Gastrocnemius medialis (tissue), 4 donors: Measurements from ENCODE around the gene SLC35G6. TPM values are rescaled to one million over a fixed set of nuclear protein-coding genes. Genes with fewer than 3 reads are reported as not detected.
A peak's percentile ranks its signal among the peaks of the same experiment; 100 is the strongest.

Experiments
- ATAC-seq, 2 donors: fragments of 150-250 bp; one replicate each; pipeline ENCODE4 v1.9.1; 2016
- DNase-seq, 2 donors: peaks; one replicate each; pipeline ENCODE4 v3.0.0-alpha.2; 2019
- H3K27ac ChIP-seq, 4 donors: fragments of 200-600 bp; sonication (generic); 1 replicate in 1 of 4; 2 replicates in 3 of 4; pipeline ENCODE4 v1.5.1; 2016 to 2018; ENCODE audit warnings: mild to moderate bottlenecking in 2 of 4, moderate library complexity in 1 of 4
- H3K27me3 ChIP-seq, 3 donors: fragments of 200-600 bp; sonication (generic) in 2 of 3; 1 replicate in 1 of 3; 2 replicates in 2 of 3; pipeline versions ENCODE4 v1.5.1 to v1.6.0; 2016 to 2019; ENCODE audit warnings: mild to moderate bottlenecking in 1 of 3, moderate library complexity in 1 of 3
- H3K36me3 ChIP-seq, 2 donors: fragments of 200-600 bp; sonication (generic) in 1 of 2; one replicate each; pipeline ENCODE4 v1.5.1; 2017 to 2018
- H3K4me1 ChIP-seq, 2 donors: fragments of 200-600 bp; sonication (generic) in 1 of 2; one replicate each; pipeline ENCODE4 v1.5.1; 2016 to 2017; ENCODE audit warnings: mild to moderate bottlenecking in 2 of 2
- H3K4me3 ChIP-seq, 4 donors: fragments of 200-600 bp; sonication (generic) in 3 of 4; 1 replicate in 1 of 4; 2 replicates in 3 of 4; pipeline ENCODE4 v1.5.1; 2016 to 2019; ENCODE audit warnings: mild to moderate bottlenecking in 2 of 4
- H3K9me3 ChIP-seq, 3 donors: fragments of 200-600 bp; sonication (generic) in 2 of 3; 1 replicate in 1 of 3; 2 replicates in 2 of 3; pipeline ENCODE4 v1.5.1; 2016 to 2019
- CTCF ChIP-seq, 5 experiments: fragments of 450-650 bp in 3 of 5; fragments of 200-600 bp in 2 of 5; sonication (generic) in 2 of 5; IDR thresholded peaks in 4 of 5; conservative IDR thresholded peaks in 1 of 5; 1 replicate in 4 of 5; 2 replicates in 1 of 5; pipeline ENCODE4 v1.5.1; 2016 to 2019; ENCODE audit warnings: antibody characterized with exemption in 5 of 5, mild to moderate bottlenecking in 3 of 5, moderate library complexity in 3 of 5
- POLR2A ChIP-seq, 2 donors: fragments of 450-650 bp; IDR thresholded peaks; one replicate each; pipeline ENCODE4 v1.6.1; 2017; ENCODE audit warnings: antibody characterized with exemption in 2 of 2, mild to moderate bottlenecking in 2 of 2, moderate library complexity in 2 of 2
- in situ Hi-C, 4 donors: fragments of 200-750 bp; cut with MboI; loops; one replicate each; pipeline versions ENCODE4 v1.15.0 to v1.8.0; 2017; ENCODE audit warnings: low sequenced_read_pairs in 4 of 4
- intact Hi-C: fragments of 100-400 bp; cut with DNase I; formaldehyde crosslinking; loops from one replicate; pipeline ENCODE4 v1.15.1; 2023; ENCODE audit warnings: low total_unique reads
- total RNA-seq, 4 donors: library from RNA; depleted of rRNA; stranded (reverse); fragments of >200 nt; gene quantifications; one replicate each; pipeline versions ENCODE4 v1.1.0 to v1.2.3, GENCODE V29; 2016

The SLC35G6 gene
- total RNA-seq, 4 donors from 2014 or later: not detected

- peak overlapping the region; percentile 94 to 100 (median 98) for H3K27ac ChIP-seq
- peaks cover 28 to 53% of the 10 kb centered on the region in 2 donors for H3K4me1 ChIP-seq
- H3K36me3 ChIP-seq: peaks cover 0 to 13% of the 10 kb centered on the region in 2 donors
- in situ Hi-C loops (loop anchor here in 2 of 4 donors (5.0 to 25.0 kb wide), 2 partner anchors 34 to 119 kb away; partner anchors contain the start of genes SENP3 (in 1 of the 2), TNFSF13 (in 1 of the 2) and ZBTB4 (in 1 of the 2)), intact Hi-C loops (loop anchor here (2.0 kb wide), 2 partner anchors 33 to 117 kb away; partner anchors contain the start of gene SENP3)
- no peak for ATAC-seq
- peak overlapping the region in 1 of 4 donors; percentile 69 for H3K4me3 ChIP-seq
- DNase-seq: no peak
- peaks cover 0 to 4% (median 0%) of the 10 kb centered on the region in 3 donors for H3K27me3 ChIP-seq
- H3K9me3 ChIP-seq: no peaks in the 10 kb centered on the region
- TF ChIP-seq POLR2A (IDR thresholded peaks at IDR 0.05) (no peak), CTCF (IDR thresholded peaks at IDR 0.05 in 4 of 5, conservative IDR thresholded peaks at IDR 0.05 in 1 of 5) (no peak)
Measured at GRCh38 chr17:7443499-7444485, 37.5 kb upstream of the SLC35G6 start.

DNA sequence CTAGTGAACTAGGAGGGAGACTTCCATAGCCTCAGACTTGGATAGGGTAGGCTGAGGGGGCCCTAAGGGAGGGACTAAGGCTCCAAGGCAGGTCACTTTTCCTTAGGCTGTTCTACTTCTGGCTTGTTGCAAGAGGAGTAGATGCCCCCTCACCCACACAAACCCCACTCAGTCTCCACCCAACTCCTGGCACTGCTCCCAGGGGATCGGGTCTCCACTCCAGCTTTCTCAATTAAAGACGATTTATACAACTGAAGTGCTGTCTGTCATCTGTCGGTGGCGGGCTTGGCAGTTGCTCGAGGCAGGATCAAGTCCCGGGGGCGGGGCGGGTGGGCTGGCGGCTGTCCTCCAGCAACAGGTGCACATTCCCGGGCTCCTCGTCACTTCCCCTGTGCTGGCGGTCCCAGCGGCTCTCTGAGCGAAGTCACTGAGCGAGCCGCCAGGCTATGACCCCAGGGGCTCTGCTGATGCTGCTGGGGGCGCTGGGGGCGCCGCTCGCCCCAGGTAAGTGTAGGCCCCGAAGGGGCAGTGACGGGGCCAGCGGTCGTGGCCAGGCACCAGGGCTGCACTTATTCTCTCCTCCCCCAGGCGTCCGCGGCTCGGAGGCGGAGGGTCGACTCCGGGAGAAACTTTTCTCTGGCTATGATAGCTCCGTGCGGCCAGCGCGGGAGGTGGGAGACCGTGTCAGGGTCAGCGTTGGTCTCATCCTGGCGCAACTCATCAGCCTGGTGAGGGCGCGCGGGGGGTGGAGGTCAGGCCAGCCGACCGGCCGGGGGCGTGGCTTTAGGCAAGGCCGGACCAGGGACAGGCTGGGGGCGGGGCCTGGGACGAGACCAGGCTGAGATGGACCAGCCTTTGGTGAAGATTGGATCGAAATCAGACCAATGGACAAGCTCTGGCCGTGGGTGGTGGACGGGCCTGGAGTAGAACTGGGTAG is 36.3 kb upstream of the SLC35G6 start, which contains the start of gene CHRNB1:
Gene CHRNB1 (plus strand): TSS at position 380 of the 937 bp plus-strand sequence. CDS start 67 bp downstream, at position 447.
- no peaks in the 10 kb centered on the region for H3K27me3 ChIP-seq
- H3K36me3 ChIP-seq: peaks cover 0 to 20% of the 10 kb centered on the region in 2 donors
- H3K9me3 ChIP-seq: no peaks in the 10 kb centered on the region
- intact Hi-C loops (loop anchor here (2.0 kb wide), 2 partner anchors 32 to 116 kb away; partner anchors contain the start of gene SENP3), in situ Hi-C loops (loop anchor here in 2 of 4 donors (5.0 to 25.0 kb wide), 2 partner anchors 32 to 117 kb away; partner anchors contain the start of genes SENP3 (in 1 of the 2), TNFSF13 (in 1 of the 2) and ZBTB4 (in 1 of the 2))
- DNase-seq: peak; percentile 78 to 91
- ATAC-seq: peak; percentile 78 to 81
- peaks cover 22 to 42% of the 10 kb centered on the region in 2 donors for H3K4me1 ChIP-seq
- TF ChIP-seq POLR2A (IDR thresholded peaks at IDR 0.05): peak; percentile 75 to 87
- TF ChIP-seq CTCF (IDR thresholded peaks at IDR 0.05 in 4 of 5, conservative IDR thresholded peaks at IDR 0.05 in 1 of 5): peak in 3 of 5 experiments; percentile 18 to 34 (median 34)
- peak within 1 kb of the TSS; percentile 69 to 87 (median 77) for H3K4me3 ChIP-seq
- peak within 1 kb of the TSS; percentile 94 to 100 (median 98) for H3K27ac ChIP-seq

- Histone ChIP-seq H3K9me3 (no peaks in the 10 kb centered on the region), H3K36me3 (peaks cover 0 to 26% of the 10 kb centered on the region in 2 donors), H3K27me3 (no peaks in the 10 kb centered on the region), H3K4me1 (peaks cover 15 to 40% of the 10 kb centered on the region in 2 donors), H3K27ac (peak overlapping the region; percentile 94 to 100 (median 98)), H3K4me3 (peak overlapping the region; percentile 69 to 87 (median 77))
- in situ Hi-C loops (loop anchor here in 1 of 4 donors (25.0 kb wide), 1 partner anchor 117 kb away; the partner anchor contains the start of genes SENP3 and TNFSF13), intact Hi-C loops (loop anchor here (2.0 kb wide), 2 partner anchors 31 to 115 kb away; partner anchors contain the start of gene SENP3)
- DNase-seq (no peak), ATAC-seq (peak; percentile 23 to 34)
- TF ChIP-seq CTCF (IDR thresholded peaks at IDR 0.05 in 4 of 5, conservative IDR thresholded peaks at IDR 0.05 in 1 of 5): no peak
- TF ChIP-seq POLR2A (IDR thresholded peaks at IDR 0.05): no peak
Measured at GRCh38 chr17:7445619-7445968, 35.7 kb upstream of the SLC35G6 start.

GRCh38 chr17:7448461-7448860 is 32.8 kb upstream of the SLC35G6 start:
- H3K27me3 ChIP-seq: no peaks in the 10 kb centered on the region
- in situ Hi-C loops (loop anchor here in 1 of 4 donors (25.0 kb wide), 1 partner anchor 114 kb away; the partner anchor contains the start of genes SENP3 and TNFSF13), intact Hi-C loops (no loop called here)
- peaks cover 12 to 27% of the 10 kb centered on the region in 2 donors for H3K4me1 ChIP-seq
- no peak for TF ChIP-seq CTCF (IDR thresholded peaks at IDR 0.05 in 4 of 5, conservative IDR thresholded peaks at IDR 0.05 in 1 of 5)
- TF ChIP-seq POLR2A (IDR thresholded peaks at IDR 0.05): no peak
- H3K36me3 ChIP-seq: peaks cover 0 to 41% of the 10 kb centered on the region in 2 donors
- ATAC-seq (no peak), DNase-seq (no peak)
- H3K9me3 ChIP-seq: no peaks in the 10 kb centered on the region
- H3K27ac ChIP-seq: peak overlapping the region in 1 of 4 donors; percentile 14
- H3K4me3 ChIP-seq: no peak overlapping the region
